ENCODE data around the gene ANTXR1.

Gene ANTXR1

GRCh38 chr2:69241664-69242514 is 228.9 kb downstream of the ANTXR1 start:
- no peak for ATAC-seq
- TF ChIP-seq, protein P1, sequence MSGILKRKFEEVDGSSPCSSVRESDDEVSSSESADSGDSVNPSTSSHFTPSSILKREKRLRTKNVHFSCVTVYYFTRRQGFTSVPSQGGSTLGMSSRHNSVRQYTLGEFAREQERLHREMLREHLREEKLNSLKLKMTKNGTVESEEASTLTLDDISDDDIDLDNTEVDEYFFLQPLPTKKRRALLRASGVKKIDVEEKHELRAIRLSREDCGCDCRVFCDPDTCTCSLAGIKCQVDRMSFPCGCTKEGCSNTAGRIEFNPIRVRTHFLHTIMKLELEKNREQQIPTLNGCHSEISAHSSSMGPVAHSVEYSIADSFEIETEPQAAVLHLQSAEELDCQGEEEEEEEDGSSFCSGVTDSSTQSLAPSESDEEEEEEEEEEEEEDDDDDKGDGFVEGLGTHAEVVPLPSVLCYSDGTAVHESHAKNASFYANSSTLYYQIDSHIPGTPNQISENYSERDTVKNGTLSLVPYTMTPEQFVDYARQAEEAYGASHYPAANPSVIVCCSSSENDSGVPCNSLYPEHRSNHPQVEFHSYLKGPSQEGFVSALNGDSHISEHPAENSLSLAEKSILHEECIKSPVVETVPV (CRISPR knock-in tag; IDR thresholded peaks at IDR 0.05), result no peak
- TF ChIP-seq CSDC2 (CRISPR knock-in tag; IDR thresholded peaks at IDR 0.05) (no peak), ZNF8 (CRISPR knock-in tag; IDR thresholded peaks at IDR 0.05) (no peak), ARNTL (CRISPR knock-in tag; IDR thresholded peaks at IDR 0.05; ENCODE audit: borderline replicate concordance, low read depth) (no peak)
- TF ChIP-seq, protein P2, sequence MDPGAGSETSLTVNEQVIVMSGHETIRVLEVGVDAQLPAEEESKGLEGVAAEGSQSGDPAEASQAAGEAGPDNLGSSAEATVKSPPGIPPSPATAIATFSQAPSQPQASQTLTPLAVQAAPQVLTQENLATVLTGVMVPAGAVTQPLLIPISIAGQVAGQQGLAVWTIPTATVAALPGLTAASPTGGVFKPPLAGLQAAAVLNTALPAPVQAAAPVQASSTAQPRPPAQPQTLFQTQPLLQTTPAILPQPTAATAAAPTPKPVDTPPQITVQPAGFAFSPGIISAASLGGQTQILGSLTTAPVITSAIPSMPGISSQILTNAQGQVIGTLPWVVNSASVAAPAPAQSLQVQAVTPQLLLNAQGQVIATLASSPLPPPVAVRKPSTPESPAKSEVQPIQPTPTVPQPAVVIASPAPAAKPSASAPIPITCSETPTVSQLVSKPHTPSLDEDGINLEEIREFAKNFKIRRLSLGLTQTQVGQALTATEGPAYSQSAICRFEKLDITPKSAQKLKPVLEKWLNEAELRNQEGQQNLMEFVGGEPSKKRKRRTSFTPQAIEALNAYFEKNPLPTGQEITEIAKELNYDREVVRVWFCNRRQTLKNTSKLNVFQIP (CRISPR knock-in tag; IDR thresholded peaks at IDR 0.05; ENCODE audit: borderline replicate concordance, low read depth), result no peak
- TF ChIP-seq, protein P3, sequence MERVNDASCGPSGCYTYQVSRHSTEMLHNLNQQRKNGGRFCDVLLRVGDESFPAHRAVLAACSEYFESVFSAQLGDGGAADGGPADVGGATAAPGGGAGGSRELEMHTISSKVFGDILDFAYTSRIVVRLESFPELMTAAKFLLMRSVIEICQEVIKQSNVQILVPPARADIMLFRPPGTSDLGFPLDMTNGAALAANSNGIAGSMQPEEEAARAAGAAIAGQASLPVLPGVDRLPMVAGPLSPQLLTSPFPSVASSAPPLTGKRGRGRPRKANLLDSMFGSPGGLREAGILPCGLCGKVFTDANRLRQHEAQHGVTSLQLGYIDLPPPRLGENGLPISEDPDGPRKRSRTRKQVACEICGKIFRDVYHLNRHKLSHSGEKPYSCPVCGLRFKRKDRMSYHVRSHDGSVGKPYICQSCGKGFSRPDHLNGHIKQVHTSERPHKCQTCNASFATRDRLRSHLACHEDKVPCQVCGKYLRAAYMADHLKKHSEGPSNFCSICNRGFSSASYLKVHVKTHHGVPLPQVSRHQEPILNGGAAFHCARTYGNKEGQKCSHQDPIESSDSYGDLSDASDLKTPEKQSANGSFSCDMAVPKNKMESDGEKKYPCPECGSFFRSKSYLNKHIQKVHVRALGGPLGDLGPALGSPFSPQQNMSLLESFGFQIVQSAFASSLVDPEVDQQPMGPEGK (CRISPR knock-in tag; IDR thresholded peaks at IDR 0.05; ENCODE audit: borderline replicate concordance), result no peak

GRCh38 chr2:69242651-69243051 is 229.7 kb downstream of the ANTXR1 start:
- TF ChIP-seq GLIS3 (CRISPR knock-in tag; IDR thresholded peaks at IDR 0.05), result no peak
- TF ChIP-seq ARNTL (CRISPR knock-in tag; IDR thresholded peaks at IDR 0.05; ENCODE audit: borderline replicate concordance, low read depth), result no peak
- TF ChIP-seq, protein P1 (CRISPR knock-in tag; IDR thresholded peaks at IDR 0.05), result no peak
- ATAC-seq, result peak; percentile 92

DNA sequence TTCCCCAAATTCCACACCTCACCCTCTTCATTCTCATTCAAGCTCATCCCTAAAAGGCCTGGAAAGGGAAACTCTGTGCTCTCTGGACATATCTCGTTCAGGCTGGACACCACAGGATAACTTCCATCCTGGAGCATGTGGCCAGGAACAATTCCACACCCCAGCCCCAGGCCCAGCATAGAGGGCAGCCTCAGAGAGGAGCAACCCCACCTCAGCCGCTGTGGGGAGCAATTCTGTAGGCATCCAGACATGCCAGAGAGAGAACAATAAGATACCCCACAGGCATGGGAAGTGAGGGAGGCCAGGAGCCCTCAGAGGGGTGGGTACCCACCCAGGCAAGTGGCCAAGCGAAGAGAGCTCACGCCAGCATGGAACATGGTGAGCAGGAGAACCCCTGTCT is 230.7 kb downstream of the ANTXR1 start:
- ATAC-seq, result no peak
- TF ChIP-seq ZFP30 (CRISPR knock-in tag; IDR thresholded peaks at IDR 0.05), result no peak
- TF ChIP-seq GLIS3 (CRISPR knock-in tag; IDR thresholded peaks at IDR 0.05), result no peak
- no peak for TF ChIP-seq ISL1 (CRISPR knock-in tag; IDR thresholded peaks at IDR 0.05)
- TF ChIP-seq ZNF70 (CRISPR knock-in tag; IDR thresholded peaks at IDR 0.05), result no peak
- TF ChIP-seq, protein P4, sequence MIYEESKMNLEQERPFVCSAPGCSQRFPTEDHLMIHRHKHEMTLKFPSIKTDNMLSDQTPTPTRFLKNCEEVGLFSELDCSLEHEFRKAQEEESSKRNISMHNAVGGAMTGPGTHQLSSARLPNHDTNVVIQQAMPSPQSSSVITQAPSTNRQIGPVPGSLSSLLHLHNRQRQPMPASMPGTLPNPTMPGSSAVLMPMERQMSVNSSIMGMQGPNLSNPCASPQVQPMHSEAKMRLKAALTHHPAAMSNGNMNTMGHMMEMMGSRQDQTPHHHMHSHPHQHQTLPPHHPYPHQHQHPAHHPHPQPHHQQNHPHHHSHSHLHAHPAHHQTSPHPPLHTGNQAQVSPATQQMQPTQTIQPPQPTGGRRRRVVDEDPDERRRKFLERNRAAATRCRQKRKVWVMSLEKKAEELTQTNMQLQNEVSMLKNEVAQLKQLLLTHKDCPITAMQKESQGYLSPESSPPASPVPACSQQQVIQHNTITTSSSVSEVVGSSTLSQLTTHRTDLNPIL (CRISPR knock-in tag; IDR thresholded peaks at IDR 0.05; ENCODE audit: low read depth), result no peak
- TF ChIP-seq, protein P2 (CRISPR knock-in tag; IDR thresholded peaks at IDR 0.05; ENCODE audit: borderline replicate concordance, low read depth), result no peak
- TF ChIP-seq, protein P1 (CRISPR knock-in tag; IDR thresholded peaks at IDR 0.05), result no peak
- TF ChIP-seq, protein P5, sequence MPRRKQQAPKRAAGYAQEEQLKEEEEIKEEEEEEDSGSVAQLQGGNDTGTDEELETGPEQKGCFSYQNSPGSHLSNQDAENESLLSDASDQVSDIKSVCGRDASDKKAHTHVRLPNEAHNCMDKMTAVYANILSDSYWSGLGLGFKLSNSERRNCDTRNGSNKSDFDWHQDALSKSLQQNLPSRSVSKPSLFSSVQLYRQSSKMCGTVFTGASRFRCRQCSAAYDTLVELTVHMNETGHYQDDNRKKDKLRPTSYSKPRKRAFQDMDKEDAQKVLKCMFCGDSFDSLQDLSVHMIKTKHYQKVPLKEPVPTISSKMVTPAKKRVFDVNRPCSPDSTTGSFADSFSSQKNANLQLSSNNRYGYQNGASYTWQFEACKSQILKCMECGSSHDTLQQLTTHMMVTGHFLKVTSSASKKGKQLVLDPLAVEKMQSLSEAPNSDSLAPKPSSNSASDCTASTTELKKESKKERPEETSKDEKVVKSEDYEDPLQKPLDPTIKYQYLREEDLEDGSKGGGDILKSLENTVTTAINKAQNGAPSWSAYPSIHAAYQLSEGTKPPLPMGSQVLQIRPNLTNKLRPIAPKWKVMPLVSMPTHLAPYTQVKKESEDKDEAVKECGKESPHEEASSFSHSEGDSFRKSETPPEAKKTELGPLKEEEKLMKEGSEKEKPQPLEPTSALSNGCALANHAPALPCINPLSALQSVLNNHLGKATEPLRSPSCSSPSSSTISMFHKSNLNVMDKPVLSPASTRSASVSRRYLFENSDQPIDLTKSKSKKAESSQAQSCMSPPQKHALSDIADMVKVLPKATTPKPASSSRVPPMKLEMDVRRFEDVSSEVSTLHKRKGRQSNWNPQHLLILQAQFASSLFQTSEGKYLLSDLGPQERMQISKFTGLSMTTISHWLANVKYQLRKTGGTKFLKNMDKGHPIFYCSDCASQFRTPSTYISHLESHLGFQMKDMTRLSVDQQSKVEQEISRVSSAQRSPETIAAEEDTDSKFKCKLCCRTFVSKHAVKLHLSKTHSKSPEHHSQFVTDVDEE (CRISPR knock-in tag; IDR thresholded peaks at IDR 0.05), result no peak
- no peak for TF ChIP-seq ZNF8 (CRISPR knock-in tag; IDR thresholded peaks at IDR 0.05)
- TF ChIP-seq ARNTL (CRISPR knock-in tag; IDR thresholded peaks at IDR 0.05; ENCODE audit: borderline replicate concordance, low read depth), result no peak
- TF ChIP-seq ZC3H10 (CRISPR knock-in tag; IDR thresholded peaks at IDR 0.05), result no peak
- no peak for TF ChIP-seq PPARA (CRISPR knock-in tag; IDR thresholded peaks at IDR 0.05; ENCODE audit: borderline replicate concordance)
